ENCODE measurements around the gene SULF2.

Gene SULF2

DNA sequence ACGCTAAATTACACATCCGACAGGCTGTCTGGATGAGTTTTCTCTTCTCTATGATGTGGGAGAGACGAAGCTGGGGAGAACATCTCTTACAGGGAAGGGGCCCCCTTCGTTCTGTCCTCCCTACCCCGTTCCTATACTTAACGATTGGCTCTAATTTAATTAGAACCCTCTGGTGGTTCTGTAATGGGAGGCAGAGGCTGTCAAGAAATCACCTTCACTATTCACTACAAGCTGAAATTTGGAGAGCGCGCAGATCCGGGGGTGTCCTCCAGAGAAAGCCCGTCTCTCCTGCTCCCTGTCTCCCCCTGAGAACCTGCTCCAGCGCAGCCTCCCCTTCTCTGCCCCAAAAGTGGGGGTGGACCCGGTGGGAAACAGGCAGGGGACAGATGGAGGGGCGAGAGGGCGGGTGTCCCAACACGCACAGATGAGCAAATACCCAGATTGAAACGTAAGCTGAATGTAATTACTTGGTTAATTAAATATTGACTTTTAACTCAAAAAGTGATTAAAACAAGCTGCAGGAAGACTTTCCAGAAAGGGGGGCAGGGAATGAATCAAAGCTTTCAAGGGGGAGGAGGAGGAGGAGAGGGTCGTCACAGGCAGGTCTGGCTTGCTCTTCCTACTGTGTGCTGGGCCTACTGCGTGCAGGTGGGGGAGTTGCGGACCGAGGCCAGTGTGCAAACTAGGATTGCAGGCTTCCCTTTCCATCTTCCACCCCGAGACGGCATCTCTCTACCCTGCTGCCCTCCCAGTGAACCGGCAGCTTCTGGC lies 1.3 kb downstream of the SULF2 start:
- no peak for DNase-seq (ENCODE audit: low spot score)

DNA sequence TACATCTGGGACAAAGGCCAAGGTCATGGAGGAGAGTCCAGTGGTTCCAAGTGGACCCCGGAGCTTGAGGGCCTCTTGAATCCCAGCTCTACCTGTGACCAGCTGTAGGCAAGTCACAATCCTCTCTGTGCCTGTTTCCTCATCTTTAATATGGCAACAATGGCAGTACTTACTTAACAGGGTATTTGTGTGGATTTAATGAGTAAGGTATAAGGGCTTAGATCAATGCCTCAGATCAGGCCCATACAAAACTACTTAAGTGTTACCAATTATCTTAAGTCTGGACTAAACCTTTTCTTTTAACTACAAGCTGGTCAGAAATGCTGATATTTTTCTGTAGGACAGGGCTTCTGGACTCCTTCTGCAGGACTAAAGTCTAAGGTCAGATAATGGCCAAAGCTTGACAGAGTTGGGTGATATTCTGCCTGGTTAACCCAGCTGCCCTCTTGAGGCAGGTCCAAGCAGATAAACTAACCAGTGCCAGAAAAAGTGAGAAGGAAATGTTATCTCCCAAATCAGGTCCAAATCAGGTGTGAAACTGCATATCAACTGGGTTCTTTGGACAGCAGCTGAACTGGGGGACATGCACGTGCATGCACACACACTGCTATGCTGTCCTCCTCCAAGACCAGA lies 2.2 kb downstream of the SULF2 start:
- no peak for DNase-seq (ENCODE audit: low spot score)

- no peak for DNase-seq (ENCODE audit: low spot score)
Observed at GRCh38 chr20:47782076-47782475, 3.2 kb downstream of the SULF2 start.

- no peak for DNase-seq (ENCODE audit: low spot score)
Observed at GRCh38 chr20:47781632-47782031, 3.6 kb downstream of the SULF2 start.

DNA sequence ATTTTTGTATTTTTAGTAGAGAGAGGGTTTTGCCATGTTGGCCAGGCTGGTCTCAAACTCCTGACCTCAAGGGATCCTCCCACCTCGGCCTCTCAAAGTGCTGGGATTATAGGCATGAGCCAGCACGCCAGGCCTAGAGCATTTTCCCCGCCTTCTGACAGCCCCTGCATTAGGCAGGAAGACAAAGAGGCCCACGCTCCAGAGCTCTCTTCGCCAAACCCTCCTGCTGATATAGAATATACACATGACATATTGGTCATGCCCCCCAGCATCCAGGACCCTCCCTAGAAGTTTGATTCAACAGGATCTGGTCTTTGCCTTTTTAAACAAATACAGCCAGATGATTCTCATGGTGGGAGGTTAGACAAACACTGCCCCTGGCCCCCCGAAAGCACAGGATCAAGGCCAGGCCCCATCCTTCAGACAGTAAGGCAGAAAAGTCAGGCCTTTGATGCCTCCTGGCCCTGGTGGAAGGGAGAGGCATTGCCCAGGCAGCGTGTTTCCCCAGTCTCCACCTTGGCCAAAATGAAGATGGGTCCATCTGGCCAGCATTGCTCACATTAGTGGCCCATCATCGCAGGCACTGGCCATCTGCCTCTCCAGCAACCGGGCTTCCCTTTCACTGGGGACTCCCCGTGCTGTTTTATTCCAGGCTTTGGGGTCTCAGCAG lies 4.4 kb downstream of the SULF2 start:
- no peak for DNase-seq (ENCODE audit: low spot score)

- no peak for DNase-seq (ENCODE audit: low spot score)
Observed at GRCh38 chr20:47778398-47779354, 6.6 kb downstream of the SULF2 start.

DNA sequence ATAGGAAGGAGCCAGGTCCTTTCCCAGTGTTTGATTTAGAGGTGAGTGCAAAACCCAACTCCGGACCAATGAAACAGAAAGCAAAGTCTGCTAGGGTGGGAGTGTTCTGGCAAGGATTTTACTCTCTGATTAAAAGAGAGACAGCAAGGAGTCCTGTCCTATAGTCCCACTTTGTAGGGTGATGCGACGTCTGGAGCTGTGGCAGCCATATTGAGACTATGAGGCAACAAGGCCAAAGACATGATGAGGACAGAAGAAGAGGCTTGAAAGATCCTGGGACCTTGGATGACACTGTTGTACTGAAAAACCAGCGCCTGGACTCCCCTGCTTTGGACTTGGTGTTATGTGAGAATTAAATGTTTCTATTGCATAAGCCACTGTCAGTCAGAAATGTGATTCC lies 8.1 kb downstream of the SULF2 start:
- no peak for DNase-seq (ENCODE audit: low spot score)

- DNase-seq (ENCODE audit: low spot score): no peak
Observed at GRCh38 chr20:47776639-47777038, 8.6 kb downstream of the SULF2 start.

GRCh38 chr20:47775841-47776240 lies 9.4 kb downstream of the SULF2 start:
- DNase-seq (ENCODE audit: low spot score): no peak

- DNase-seq (ENCODE audit: low spot score): no peak
Observed at GRCh38 chr20:47775039-47775438, 10.2 kb downstream of the SULF2 start.

GRCh38 chr20:47774131-47774777 lies 11.0 kb downstream of the SULF2 start:
- DNase-seq (ENCODE audit: low spot score): no peak

DNA sequence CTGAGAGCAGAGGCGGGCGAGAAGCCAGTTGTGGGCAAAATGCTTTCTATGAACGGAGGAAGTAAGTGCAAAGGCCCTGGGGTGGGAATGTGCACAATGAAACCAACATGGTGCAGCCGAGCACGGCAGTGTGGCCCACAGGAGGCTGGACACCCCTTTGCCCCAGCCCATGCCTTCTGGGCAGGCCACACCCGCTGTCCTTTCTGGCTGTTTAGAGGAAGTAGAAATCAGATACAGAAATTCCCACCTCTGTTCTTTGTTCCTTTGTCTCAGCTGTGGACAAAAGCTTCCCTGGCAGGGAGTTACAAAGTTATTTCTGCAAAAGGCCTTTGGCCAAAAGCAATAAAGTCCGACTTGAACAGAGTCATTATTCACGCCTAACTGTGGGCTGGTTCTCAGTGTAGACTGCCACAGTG lies 11.9 kb downstream of the SULF2 start:
- DNase-seq (ENCODE audit: low spot score): no peak

GRCh38 chr20:47770935-47771334 lies 14.3 kb downstream of the SULF2 start:
- DNase-seq (ENCODE audit: low spot score): no peak

DNA sequence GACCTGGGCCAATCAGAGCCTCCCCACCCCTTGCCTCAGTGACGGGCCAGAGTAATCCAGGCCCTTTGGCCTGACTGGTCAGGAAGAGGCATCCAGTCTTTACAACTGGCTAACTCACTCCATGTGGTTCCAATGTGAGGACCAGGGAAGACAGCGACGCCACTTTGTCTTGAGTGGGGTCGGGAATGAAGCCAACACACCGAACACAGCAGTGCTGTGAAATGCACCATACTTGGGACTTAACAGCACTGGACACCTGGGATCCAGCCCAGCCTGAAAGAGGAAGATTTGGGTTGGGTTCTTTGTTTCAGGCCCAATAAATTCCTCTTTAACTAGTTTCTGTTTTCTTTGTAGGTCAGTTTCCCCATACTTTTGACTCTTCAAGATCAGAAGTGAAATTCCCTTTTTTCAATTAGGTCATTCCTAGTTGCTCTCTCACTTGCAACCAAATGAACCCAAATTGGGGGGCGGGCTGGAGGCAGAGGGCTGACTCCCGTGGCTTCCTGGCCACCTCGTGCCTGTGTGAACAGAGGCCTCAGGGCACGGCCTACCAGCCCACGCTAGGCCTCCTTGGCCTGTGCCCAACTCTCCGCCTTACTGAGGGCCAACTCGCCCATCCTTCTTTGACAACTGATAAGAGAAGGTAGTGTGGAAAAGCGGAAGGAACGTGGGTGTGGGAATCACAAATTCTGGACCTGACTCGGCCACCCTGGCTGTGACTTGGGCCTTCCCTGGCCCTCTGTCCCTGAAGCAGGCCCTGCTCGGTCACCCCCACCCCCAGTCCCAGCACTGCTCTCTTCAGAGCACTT lies 17.1 kb downstream of the SULF2 start:
- no peak for DNase-seq (ENCODE audit: low spot score)

- no peak for DNase-seq (ENCODE audit: low spot score)
Observed at GRCh38 chr20:47765691-47766594, 19.3 kb downstream of the SULF2 start.

- no peak for DNase-seq (ENCODE audit: low spot score)
Observed at GRCh38 chr20:47765271-47765670, 20.0 kb downstream of the SULF2 start.

DNA sequence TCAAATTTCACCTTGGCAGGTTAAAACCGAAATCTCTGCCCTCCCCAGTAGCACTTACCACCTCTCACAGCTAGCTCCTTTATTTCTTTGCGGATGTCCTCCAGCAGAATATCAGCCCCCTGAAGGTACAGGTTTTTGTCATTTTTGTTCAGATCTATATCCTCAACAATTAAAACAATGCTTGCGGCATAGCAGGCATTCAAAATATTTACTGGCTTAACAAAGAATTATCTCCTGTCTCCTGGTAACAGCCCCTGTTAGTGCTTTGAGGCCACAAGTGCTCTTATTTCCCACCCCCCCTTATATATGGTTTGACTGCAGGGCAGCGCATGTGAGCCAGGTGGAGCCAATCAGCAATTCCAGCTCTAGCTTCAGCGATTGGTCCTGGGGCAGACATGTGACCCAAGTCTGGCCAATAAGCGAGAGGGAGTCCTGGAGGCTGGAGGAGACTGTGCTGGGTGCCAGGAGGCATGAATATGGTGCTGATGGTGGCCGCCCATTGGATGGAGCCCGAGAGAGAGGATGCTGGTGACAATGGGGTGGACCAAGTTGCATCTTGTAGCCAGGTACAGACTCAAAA lies 21.0 kb downstream of the SULF2 start:
- no peak for DNase-seq (ENCODE audit: low spot score)

- DNase-seq (ENCODE audit: low spot score): no peak
Observed at GRCh38 chr20:47762699-47763268, 22.5 kb downstream of the SULF2 start.

DNA sequence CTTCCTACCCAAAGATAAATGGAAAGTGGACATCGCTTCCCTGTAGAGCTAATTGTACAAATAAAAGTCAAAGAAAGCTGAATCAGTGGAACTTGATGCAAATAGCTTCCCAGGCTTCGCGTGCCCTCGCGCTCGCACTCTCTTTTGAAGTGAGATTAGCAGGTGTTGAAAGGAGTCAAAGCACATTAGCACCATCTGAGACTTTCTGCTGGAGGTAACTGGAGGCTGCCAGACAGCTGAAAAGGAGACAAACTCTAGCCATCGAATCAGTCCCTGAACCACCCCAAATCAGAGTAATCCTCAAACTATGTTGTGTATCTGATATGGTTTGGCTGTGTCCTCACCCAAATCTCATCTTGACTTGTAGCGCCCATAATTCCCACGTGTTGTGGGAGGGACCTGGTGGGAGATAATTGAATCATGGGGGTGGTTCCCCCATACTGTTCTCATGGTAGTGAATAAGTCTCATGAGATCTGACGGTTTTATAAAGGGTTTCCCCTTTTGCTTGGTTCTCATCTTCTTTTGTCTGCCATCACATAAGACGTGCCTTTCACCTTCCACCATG lies 23.7 kb downstream of the SULF2 start:
- DNase-seq (ENCODE audit: low spot score): no peak
